ENCODE results near the gene FGF5.
"Not testable (repeated sequence)": the region's sequence is repeated elsewhere in the genome, so short reads cannot be mapped to it uniquely, and the experiment has no call there.

FGF5 gene

GRCh38 chr4:80294206-80294605 lies 27.7 kb downstream of the FGF5 start:
- no peak for DNase-seq (ENCODE audit: low read depth in 1 of 2, low spot score in 1 of 2)

- DNase-seq (ENCODE audit: low read depth in 1 of 2, low spot score in 1 of 2), result no peak
Observed at GRCh38 chr4:80295336-80295735, 28.9 kb downstream of the FGF5 start.

GRCh38 chr4:80295826-80296225 lies 29.4 kb downstream of the FGF5 start:
- DNase-seq (ENCODE audit: low read depth in 1 of 2, low spot score in 1 of 2), result no peak

GRCh38 chr4:80301884-80302283 lies 35.4 kb downstream of the FGF5 start:
- no peak for DNase-seq (ENCODE audit: low read depth in 1 of 2, low spot score in 1 of 2)

GRCh38 chr4:80302616-80303223 lies 36.3 kb downstream of the FGF5 start:
- DNase-seq (ENCODE audit: low read depth in 1 of 2, low spot score in 1 of 2), result no peak

GRCh38 chr4:80305466-80305865 lies 39.0 kb downstream of the FGF5 start:
- no peak for DNase-seq (ENCODE audit: low read depth in 1 of 2, low spot score in 1 of 2)

GRCh38 chr4:80306260-80306659 lies 39.8 kb downstream of the FGF5 start:
- no peak for DNase-seq (ENCODE audit: low read depth in 1 of 2, low spot score in 1 of 2)

- no peak for DNase-seq (ENCODE audit: low read depth in 1 of 2, low spot score in 1 of 2)
Observed at GRCh38 chr4:80307183-80307735, 40.8 kb downstream of the FGF5 start.

GRCh38 chr4:80307774-80308465 lies 41.5 kb downstream of the FGF5 start:
- no peak for DNase-seq (ENCODE audit: low read depth in 1 of 2, low spot score in 1 of 2)

- DNase-seq (ENCODE audit: low read depth in 1 of 2, low spot score in 1 of 2), result no peak
Observed at GRCh38 chr4:80308466-80308822, 42.0 kb downstream of the FGF5 start.

GRCh38 chr4:80309294-80310004 lies 43.0 kb downstream of the FGF5 start:
- DNase-seq (ENCODE audit: low read depth in 1 of 2, low spot score in 1 of 2), result no peak

- DNase-seq (ENCODE audit: low read depth in 1 of 2, low spot score in 1 of 2), result no peak
Observed at GRCh38 chr4:80311130-80311529, 44.7 kb downstream of the FGF5 start.

GRCh38 chr4:80312124-80312523 lies 45.7 kb downstream of the FGF5 start:
- no peak for DNase-seq (ENCODE audit: low read depth in 1 of 2, low spot score in 1 of 2)

GRCh38 chr4:80313627-80314026 lies 47.2 kb downstream of the FGF5 start:
- no peak for DNase-seq (ENCODE audit: low read depth in 1 of 2, low spot score in 1 of 2)

GRCh38 chr4:80315848-80316247 lies 49.4 kb downstream of the FGF5 start:
- not testable (repeated sequence) for DNase-seq (ENCODE audit: low read depth in 1 of 2, low spot score in 1 of 2)

GRCh38 chr4:80321341-80321740 lies 54.9 kb downstream of the FGF5 start:
- DNase-seq (ENCODE audit: low read depth in 1 of 2, low spot score in 1 of 2), result no peak

GRCh38 chr4:80321776-80322175 lies 55.3 kb downstream of the FGF5 start:
- DNase-seq (ENCODE audit: low read depth in 1 of 2, low spot score in 1 of 2), result no peak

- DNase-seq (ENCODE audit: low read depth in 1 of 2, low spot score in 1 of 2), result no peak
Observed at GRCh38 chr4:80322716-80323115, 56.3 kb downstream of the FGF5 start.

- DNase-seq (ENCODE audit: low read depth in 1 of 2, low spot score in 1 of 2), result no peak
Observed at GRCh38 chr4:80324171-80324570, 57.7 kb downstream of the FGF5 start.

- no peak for DNase-seq (ENCODE audit: low read depth in 1 of 2, low spot score in 1 of 2)
Observed at GRCh38 chr4:80331693-80332092, 65.2 kb downstream of the FGF5 start.

GRCh38 chr4:80333121-80333520 lies 66.7 kb downstream of the FGF5 start:
- DNase-seq (ENCODE audit: low read depth in 1 of 2, low spot score in 1 of 2), result no peak

GRCh38 chr4:80334568-80334967 lies 68.1 kb downstream of the FGF5 start:
- no peak for DNase-seq (ENCODE audit: low read depth in 1 of 2, low spot score in 1 of 2)

All from stimulated activated CD4-positive, alpha-beta T cell treated with anti-CD3 and anti-CD28 coated beads, Interleukin-15, amount 100 ng/mL, for 1 hour (primary cell).